HG03432 (cell line): ENCODE results near the gene AP4S1.
A peak's percentile ranks its signal among the peaks of the same experiment; 100 is the strongest.

Experiments
- ATAC-seq: cut with Tn5 transposase; IDR thresholded peaks from one replicate; pipeline ENCODE4 v1.9.1; 2021; ENCODE audit warnings: mild to moderate bottlenecking, moderate library complexity; ENCODE audit not compliant: unreplicated experiment

AP4S1 gene

GRCh38 chr14:31128601-31129526 is 103.4 kb downstream of the AP4S1 start:
- peak; percentile 58 for ATAC-seq

- no peak for ATAC-seq
Observed at GRCh38 chr14:31133133-31133532, 107.7 kb downstream of the AP4S1 start.

GRCh38 chr14:31137214-31137889 is 111.9 kb downstream of the AP4S1 start:
- ATAC-seq = no peak

- ATAC-seq = no peak
Observed at GRCh38 chr14:31138301-31138700, 112.9 kb downstream of the AP4S1 start.

DNA sequence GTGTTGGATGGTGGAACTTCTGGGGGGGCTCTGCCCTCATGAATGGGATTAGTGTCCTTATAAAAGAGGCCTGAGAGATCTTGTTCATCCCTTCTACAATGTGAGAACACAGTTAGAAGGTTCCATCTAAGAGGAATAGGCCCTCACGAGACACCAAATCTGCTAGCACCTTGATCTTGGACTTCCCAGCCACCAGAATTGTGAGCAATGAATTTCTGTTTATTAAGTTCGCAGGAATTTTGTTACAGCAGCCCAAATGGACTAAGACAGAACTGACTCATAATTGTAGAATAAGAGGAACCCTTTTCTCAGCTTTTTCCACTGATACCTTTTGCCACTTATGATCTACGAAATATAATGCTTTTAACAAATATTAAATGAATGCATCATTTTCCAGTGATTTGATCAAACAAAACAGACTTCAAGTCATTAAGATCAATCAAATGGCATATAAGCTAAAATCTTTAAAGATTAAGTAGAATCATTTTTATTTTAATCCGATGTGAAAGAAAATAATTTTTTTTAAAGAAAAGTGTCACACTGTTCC is 113.9 kb downstream of the AP4S1 start:
- ATAC-seq = no peak

DNA sequence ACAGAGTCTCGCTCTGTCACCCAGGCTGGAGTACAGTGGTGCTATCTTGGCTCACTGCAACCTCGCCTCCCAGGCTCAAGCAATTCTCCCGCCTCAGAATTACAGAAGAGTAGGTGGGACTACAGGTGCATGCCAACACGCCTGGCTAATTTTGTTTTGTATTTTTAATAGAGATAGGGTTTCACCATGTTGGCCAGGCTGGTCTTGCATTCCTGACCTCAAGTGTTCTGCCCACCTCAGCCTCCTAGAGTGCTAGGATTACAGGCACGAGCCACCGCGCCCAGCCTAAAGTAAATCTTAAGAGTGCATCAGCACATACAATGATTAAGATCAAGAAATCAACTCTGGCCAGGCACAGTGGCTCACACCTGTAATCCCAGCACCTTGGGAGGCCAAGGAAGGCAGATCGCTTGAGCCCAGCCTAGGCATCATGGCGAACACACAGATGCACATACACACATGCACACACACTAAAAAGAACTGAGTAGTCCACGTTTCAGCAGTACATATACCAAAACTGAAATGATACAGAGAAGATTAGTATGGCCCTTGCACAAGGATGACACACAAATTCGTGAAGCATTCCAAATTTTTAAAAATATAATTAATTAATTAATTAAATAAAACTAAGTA is 117.1 kb downstream of the AP4S1 start:
- no peak for ATAC-seq
